ENCODE results near the gene OGDH.
"Not testable (repeated sequence)": the region's sequence is repeated elsewhere in the genome, so short reads cannot be mapped to it uniquely, and the experiment has no call there.

OGDH gene

GRCh38 chr7:44709011-44709915, 102.8 kb downstream of the OGDH start:
- FAIRE-seq, result no peak

GRCh38 chr7:44709945-44710596, 103.6 kb downstream of the OGDH start:
- FAIRE-seq, result no peak

DNA sequence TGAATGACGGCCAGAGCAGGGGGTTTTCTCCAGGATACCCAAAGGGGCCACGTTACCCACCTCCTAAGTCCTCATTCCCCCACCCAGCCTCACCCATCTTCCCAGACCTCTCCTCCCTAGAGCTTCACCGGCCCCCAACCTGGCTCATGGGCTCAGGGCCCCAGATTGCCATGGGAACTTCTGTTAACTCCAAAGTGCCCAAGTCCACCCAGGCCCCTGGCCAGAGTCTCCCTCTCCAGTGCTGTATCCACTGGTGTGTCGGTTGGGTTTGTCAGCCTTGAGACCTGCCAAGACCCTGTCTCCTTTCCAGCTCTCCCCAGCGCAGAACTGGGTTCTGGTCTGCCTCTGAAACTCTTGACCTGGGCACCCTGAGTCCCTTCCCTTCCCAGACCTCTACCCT, 105.1 kb downstream of the OGDH start:
- no peak for FAIRE-seq

- FAIRE-seq, result no peak
These were observed 105.6 kb downstream of the OGDH start for GRCh38 chr7:44712012-44712411.

- FAIRE-seq, result no peak
These were observed 106.7 kb downstream of the OGDH start for GRCh38 chr7:44713141-44713540.

GRCh38 chr7:44713680-44714335, 107.4 kb downstream of the OGDH start:
- no peak for FAIRE-seq

DNA sequence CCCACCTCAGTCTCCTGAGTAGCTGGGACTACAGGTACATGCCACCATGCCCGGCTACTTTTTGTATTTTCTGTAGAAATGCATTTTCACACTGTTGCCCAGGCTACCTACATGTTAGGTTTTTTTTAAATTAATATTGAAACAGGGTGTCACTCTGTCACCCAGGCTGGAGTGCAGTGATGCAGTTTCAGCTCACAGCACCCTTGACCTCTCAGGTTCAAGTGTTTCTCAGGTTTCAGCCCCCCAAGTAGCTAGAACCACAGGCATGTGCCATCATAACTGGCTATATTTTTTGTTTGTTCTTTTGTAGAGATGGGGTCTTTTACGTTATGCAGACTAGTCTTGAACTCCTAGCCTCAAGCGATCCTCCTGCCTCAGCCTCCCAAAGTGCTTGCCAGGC, 109.8 kb downstream of the OGDH start:
- FAIRE-seq, result no peak

DNA sequence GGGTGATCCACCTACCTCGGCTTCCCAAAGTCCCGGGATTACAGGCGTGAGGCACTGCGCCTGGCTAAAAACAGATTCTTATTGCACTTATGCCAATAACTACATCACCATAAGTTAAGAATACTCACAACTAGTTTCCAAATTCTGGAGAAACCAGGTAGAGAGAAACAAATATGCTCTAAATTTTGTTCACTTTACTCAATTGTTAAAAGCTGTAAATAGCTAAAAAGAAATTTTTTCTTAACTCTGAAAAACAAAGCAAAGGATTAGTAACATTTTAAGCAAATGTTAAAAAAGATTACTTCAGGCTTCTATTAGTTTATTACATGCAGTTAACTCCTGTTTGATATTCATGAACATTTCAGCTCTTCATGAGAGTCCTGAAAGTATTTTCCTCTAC, 113.9 kb downstream of the OGDH start:
- FAIRE-seq, result no peak

DNA sequence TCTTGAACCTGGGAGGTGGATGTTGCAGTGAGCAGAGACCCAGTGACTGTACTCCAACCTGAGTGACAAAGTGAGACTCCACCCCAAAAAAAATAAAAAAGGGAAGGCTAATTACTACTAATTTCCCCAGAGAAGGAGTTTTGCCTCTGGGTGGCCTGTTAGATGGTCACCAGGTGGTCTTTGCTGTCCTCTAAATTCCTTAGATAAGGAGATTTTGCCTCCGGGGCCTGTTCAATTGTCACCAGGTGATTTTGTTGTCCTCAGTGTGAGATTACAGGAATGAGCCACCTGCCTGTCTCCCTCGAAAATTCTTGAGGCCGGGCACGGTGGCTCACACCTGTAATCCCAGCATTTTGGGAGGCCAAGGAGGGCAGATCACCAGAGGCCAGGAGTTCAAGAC, 117.8 kb downstream of the OGDH start:
- no peak for FAIRE-seq

DNA sequence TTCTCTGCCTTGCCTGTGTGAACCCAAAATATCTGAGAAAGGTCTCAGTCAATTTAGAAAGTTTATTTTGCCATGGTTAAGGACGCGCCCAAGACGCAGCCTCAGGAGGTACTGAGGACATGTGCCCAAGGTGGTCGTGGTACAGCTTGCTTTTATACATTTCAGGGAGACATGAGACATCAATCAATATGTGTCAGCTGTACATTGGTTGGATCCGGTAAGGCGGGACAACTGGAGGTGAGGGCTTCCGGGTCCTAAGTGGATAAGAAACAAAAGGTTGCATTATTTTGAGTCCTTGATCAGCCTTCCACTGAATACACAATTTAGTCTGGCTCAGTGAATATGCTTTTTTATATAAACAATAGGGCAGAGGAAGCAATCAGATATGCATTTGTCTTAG, 119.8 kb downstream of the OGDH start:
- FAIRE-seq, result not testable (repeated sequence)

- FAIRE-seq, result no peak
These were observed 120.9 kb downstream of the OGDH start for GRCh38 chr7:44727158-44727936.

GRCh38 chr7:44727937-44728262, 121.5 kb downstream of the OGDH start:
- FAIRE-seq, result no peak

- FAIRE-seq, result no peak
These were observed 123.6 kb downstream of the OGDH start for GRCh38 chr7:44729949-44730590.

DNA sequence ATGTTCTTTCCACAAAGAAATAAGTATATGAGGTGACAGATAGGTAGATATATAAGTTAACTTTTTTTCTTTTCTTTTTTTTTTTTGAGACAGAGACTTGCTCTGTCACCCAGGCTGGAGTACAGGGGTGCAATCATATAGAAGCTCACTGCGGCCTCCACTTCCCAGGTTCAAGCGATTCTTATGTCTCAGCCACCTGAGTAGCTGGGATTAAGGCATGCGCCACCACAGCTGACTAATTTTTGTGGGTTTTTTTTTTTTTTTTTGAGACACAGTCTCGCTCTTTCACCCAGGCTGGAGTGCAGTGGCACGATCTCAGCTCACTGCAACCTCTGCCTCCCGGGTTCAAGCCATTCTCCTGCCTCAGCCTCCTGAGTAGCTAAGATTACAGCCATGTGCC, 126.5 kb downstream of the OGDH start:
- FAIRE-seq, result not testable (repeated sequence)

DNA sequence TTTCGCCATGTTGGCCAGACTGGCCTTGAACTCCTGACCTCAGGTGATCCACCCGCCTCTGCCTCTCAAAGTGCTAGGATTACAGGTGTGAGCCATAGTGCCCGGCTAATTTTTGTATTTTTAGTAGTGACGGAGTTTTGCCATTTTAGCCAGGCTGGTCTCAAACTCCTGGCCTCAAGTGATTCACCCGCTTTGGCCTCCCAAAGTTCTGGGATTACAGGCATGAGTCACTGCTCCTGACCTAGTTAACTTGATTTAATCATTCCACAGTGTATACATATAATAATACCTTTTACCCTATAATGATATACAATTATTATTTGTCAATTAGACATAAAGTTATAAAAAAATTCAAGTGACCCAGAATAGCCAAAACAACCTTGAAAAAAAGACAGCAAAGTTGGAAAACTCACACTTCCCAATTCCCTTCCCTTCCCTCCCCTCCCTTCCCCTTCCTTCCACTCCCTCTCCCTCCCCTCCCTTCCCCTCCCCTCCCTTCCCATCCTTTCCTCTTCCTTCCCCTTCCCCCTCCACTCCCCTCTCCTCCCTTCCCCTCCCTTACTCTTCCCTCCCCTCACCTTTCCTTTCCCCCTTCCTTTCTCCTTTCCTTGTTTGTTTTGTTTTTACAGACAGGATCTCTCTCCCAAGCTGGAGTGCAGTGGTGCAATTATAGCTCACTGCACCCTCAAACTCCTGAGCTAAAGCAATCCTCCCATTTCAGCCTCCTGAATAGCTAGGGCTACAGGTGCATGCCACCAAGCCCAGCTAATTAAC, 127.5 kb downstream of the OGDH start:
- FAIRE-seq, result no peak

GRCh38 chr7:44735403-44736165, 129.2 kb downstream of the OGDH start:
- FAIRE-seq, result no peak

- no peak for FAIRE-seq
These were observed 130.5 kb downstream of the OGDH start for GRCh38 chr7:44736896-44737295.

GRCh38 chr7:44738051-44738723, 131.8 kb downstream of the OGDH start:
- FAIRE-seq, result no peak

DNA sequence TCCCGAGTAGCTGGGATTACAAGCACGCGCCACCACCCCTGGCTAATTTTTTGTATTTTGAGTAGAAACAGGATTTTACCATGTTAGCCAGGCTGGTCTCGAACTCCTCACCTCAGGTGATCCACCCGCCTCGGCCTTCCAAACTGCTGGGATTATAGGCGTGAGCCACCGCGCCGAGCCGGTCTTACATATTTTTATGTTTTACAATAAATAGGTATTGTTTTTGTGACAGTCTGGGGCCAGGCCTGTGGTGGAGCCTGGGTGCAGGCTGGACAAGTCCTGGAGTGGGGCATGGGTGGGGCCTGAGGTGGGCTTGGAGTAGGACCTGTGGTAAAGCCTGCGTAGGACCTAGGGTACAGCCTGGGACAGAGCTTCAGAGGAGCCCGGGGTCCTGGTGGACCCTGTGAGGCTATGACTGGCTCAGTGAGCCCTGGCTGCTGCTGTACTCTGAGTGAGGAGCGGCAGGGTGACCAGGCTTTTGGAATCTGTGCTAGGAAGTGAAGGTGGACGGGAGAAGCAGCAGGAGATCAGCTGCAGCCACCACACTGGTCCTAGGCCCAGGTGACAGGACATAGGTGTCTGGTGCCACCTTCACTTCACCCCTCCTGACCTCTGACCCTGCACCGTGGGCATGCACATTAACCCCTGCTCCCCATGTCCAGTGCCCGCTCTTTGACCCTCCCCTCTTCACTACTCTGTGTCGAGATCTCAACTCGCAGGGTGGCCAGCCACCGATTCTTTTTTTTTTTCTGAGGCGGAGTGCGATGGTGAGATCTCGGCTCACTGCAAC, 132.6 kb downstream of the OGDH start:
- no peak for FAIRE-seq

GRCh38 chr7:44740055-44740454, 133.6 kb downstream of the OGDH start:
- FAIRE-seq, result no peak
